Measurements from ENCODE around the gene HOXA1.

Gene HOXA1

GRCh38 chr7:27105301-27106031, 9.7 kb upstream of the HOXA1 start:
- DNase-seq (ENCODE audit: low read depth) = no peak
- no peak overlapping the region for H3K4me3 ChIP-seq (ENCODE audit: low read length)
- no peak for TF ChIP-seq CTCF (conservative IDR thresholded peaks at IDR 0.05; ENCODE audit: low read depth, low read length)

GRCh38 chr7:27104341-27105058, 8.7 kb upstream of the HOXA1 start:
- no peak for DNase-seq (ENCODE audit: low read depth)
- no peak for TF ChIP-seq CTCF (conservative IDR thresholded peaks at IDR 0.05; ENCODE audit: low read depth, low read length)
- no peak overlapping the region for H3K4me3 ChIP-seq (ENCODE audit: low read length)

DNA sequence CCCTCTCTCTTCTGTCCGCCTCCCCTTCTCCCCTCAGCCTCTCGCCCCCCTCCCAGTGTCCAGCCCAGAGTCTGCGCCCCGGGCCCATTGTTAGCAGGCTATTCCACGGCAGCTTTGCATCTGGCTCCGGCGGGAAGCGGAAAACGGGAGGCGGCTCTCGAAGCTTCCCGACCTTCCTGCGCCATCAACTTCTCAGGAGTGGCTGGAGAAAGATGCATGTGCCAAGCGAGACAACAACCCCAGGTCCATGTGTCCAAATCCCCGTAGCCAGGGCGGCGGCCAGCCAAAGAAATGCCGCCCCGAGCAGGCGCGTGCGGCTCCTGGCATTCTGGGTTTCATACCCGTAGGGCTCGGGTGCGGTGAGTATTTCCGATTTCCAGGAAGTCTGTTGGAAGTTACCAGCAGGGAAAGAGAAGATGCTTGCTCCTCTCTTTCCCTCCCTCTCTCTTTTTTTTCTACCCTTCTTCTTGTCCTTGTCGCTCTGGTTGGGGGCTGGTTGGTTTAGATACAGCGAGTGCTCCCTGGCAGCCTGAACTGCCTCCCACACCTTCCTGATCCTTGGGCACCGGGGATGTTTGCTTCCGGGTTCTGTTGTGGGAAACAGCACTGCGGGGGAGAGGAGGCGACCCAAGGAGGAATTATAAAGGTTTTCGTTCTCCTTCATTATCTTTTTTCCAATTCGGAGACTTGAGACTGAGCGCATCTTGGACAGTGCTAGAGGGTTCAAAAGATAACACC, 7.9 kb upstream of the HOXA1 start:
- TF ChIP-seq CTCF (conservative IDR thresholded peaks at IDR 0.05; ENCODE audit: low read depth, low read length) = no peak
- DNase-seq (ENCODE audit: low read depth) = no peak
- no peak overlapping the region for H3K4me3 ChIP-seq (ENCODE audit: low read length)

DNA sequence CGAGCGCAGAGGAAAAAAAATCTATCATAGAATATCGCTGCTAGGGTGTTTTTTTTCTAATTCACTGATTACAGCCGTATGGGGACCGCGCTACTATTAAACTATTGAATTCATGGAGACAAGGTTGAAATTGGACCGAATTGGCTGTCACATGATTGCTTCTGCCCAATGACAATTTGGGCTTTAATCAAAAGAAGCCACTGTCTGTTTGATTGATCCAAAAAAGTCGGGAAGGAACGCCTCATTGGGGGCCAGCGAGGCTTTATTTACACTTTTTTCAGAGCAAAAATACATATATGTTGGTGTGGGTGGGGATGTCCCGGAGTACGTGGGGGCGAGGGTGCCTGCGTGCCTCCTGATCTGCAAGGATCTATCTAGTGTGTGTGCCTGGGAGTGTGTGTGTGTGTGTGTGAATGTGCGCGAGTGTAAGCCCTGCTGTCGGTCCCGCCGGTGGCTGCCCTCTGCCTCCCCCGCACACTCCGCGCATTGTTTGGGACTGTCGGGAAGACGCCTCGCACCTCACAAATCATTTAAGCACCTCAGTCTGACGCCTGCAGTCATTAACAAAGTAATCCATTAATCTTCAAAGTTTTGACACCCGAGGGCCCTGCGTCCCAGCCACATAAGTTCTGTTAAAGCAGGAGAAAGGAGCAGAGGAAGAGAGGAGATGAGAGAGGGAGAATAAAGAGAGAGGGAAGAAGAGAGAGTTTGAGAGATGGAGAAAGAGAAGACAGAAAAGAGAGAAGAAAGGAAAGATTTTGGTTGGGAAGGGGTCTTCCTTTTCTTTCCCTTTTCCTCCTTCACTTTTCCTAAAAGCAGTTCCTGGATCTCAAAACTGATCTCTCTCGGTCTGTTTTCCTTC, 7.0 kb upstream of the HOXA1 start, which contains the start of gene HOXA2:
Gene HOXA2 (minus strand): TSS at position 103 of the 862 bp plus-strand sequence. CDS start 183 bp downstream, outside the sequence.
- no peak for DNase-seq (ENCODE audit: low read depth)
- no peak within 1 kb of the TSS for H3K4me3 ChIP-seq (ENCODE audit: low read length)
- TF ChIP-seq CTCF (conservative IDR thresholded peaks at IDR 0.05; ENCODE audit: low read depth, low read length) = no peak

DNA sequence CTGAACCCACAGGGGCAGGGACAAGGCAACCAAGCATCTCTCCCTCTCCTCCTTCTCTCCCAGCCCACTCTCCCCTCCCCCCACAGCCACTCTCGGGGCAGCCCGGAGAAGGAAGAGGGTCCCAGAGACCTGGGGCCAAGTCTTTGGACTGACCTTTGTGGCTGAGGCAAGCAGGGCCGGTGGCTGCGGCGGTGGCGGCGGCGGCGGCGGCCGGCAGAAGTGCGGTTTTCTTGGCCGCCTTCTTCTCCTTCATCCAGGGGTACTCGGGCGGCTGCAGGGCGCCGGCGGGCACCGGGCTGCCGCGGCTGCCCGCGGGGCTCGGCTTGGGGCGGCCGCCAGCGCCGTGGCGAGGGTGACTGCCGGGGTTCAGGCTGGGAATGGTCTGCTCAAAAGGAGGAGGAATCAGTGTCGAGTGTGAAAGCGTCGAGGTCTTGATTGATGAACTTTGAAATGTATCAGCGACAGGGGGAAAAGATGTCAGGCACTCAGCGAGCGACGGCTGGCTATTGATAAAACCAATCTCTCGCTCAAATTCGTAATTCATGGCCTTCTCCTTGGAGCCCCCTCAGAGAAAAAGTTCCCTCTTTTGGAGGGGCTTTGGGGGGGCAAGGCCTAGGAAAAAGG, 6.3 kb upstream of the HOXA1 start:
- no peak for DNase-seq (ENCODE audit: low read depth)
- no peak overlapping the region for H3K4me3 ChIP-seq (ENCODE audit: low read length)
- no peak for TF ChIP-seq CTCF (conservative IDR thresholded peaks at IDR 0.05; ENCODE audit: low read depth, low read length)

All from retinal pigment epithelial cell (primary cell).